ENCODE data around the gene PARD3. TPM values are rescaled to one million over a fixed set of nuclear protein-coding genes. Genes with fewer than 3 reads are reported as not detected.

The PARD3 gene
- total RNA-seq, 4 donors from 2014 or later: 150 to 172 (median 165) TPM

- H3K4me3 ChIP-seq (ENCODE audit: low read depth, poor library complexity, severe bottlenecking): no peak overlapping the region
- DNase-seq (ENCODE audit: low spot score in 2 of 2): peak; percentile 88 to 97
- 18 to 21% methylated on average over 4 of the region's 4 CpGs for WGBS, 2 donors
- intact Hi-C loops (cut with DNase I; ENCODE audit: low total_unique reads): loop anchor here (10.0 kb wide), 1 partner anchor 1304 kb away; the partner anchor contains the start of gene NRP1
- TF ChIP-seq POLR2A (IDR thresholded peaks at IDR 0.05) (no peak), CTCF (IDR thresholded peaks at IDR 0.05) (peak in 1 of 3 donors; percentile 90)
Observed at GRCh38 chr10:34638406-34639054, 176.6 kb downstream of the PARD3 start.

DNA sequence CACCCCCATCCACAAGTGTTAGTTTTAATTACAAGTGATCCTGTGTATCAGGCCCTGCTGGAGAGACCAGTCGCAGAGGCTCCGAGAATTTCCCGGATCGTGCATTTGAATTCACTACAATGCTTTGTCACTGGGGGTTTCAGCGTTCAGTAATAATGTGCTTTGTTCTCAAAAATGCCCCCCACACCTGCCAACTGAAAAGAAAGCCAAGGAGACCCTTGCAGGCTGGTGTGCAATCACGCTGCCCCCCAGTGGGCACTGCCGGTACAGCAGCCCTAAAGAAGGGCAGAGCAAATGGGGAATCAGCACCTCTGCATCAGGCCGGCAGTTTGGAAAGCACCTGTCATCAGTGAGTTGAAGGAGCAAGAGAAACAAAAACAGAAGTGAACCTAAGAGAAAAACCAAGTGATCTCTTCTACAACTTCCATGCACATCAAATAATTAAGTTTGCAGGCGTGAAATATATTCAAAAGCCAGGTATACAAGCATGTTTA, 177.6 kb downstream of the PARD3 start:
- intact Hi-C loops (cut with DNase I; ENCODE audit: low total_unique reads): loop anchor here (10.0 kb wide), 1 partner anchor 1303 kb away; the partner anchor contains the start of gene NRP1

GRCh38 chr10:34635111-34635510, 180.0 kb downstream of the PARD3 start:
- no peak for DNase-seq (ENCODE audit: low spot score in 2 of 2)
- H3K4me3 ChIP-seq (ENCODE audit: low read depth, poor library complexity, severe bottlenecking): no peak overlapping the region
- 86 to 90% methylated on average over 6 of the region's 6 CpGs for WGBS, 2 donors
- TF ChIP-seq CTCF (IDR thresholded peaks at IDR 0.05) (no peak), POLR2A (IDR thresholded peaks at IDR 0.05) (no peak)
- intact Hi-C loops (cut with DNase I; ENCODE audit: low total_unique reads): loop anchor here (10.0 kb wide), 1 partner anchor 1300 kb away; the partner anchor contains the start of gene NRP1

More for the DNA sequence above, 177.6 kb downstream of the PARD3 start:
- no peak for TF ChIP-seq POLR2A (IDR thresholded peaks at IDR 0.05)
- peak in 1 of 3 donors; percentile 73 for TF ChIP-seq CTCF (IDR thresholded peaks at IDR 0.05)
- peak; percentile 31 to 92 for DNase-seq (ENCODE audit: low spot score in 2 of 2)
- WGBS, 2 donors: 37 to 46% methylated on average over 9 of the region's 9 CpGs
- H3K4me3 ChIP-seq (ENCODE audit: low read depth, poor library complexity, severe bottlenecking): no peak overlapping the region

GRCh38 chr10:34633374-34633773, 181.7 kb downstream of the PARD3 start:
- TF ChIP-seq POLR2A (IDR thresholded peaks at IDR 0.05) (no peak), CTCF (IDR thresholded peaks at IDR 0.05) (no peak)
- intact Hi-C loops (cut with DNase I; ENCODE audit: low total_unique reads): loop anchor here (10.0 kb wide), 1 partner anchor 1299 kb away; the partner anchor contains the start of gene NRP1
- 91 to 94% methylated on average over 10 of the region's 10 CpGs for WGBS, 2 donors
- no peak overlapping the region for H3K4me3 ChIP-seq (ENCODE audit: low read depth, poor library complexity, severe bottlenecking)
- DNase-seq (ENCODE audit: low spot score in 2 of 2): no peak

DNA sequence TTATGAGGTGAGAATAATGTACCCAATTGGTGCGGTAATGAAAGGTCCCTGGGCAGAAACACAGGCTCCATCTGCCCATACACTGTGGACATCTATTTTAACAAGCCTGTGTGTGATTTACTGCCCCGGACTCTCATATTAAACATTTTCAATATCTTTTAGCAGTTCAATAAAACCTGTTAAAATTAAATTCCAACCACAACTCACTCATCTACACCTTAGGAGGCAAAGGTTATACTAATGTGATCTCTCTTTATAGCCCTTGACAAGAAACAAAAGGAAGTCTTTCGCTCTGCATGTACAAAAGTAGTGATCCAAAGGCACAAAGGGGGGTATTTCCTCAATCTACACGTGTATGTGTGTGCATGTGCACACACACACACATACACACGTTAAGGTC, 186.0 kb downstream of the PARD3 start:
- H3K4me3 ChIP-seq (ENCODE audit: low read depth, poor library complexity, severe bottlenecking): no peak overlapping the region
- intact Hi-C loops (cut with DNase I; ENCODE audit: low total_unique reads): no loop called here
- no peak for DNase-seq (ENCODE audit: low spot score in 2 of 2)
- TF ChIP-seq POLR2A (IDR thresholded peaks at IDR 0.05): no peak
- no peak for TF ChIP-seq CTCF (IDR thresholded peaks at IDR 0.05)
- WGBS, 2 donors: 87 to 88% methylated on average over 5 of the region's 5 CpGs
